Activated B cell treated with CpG ODN at 0.5 μM for 24 hours (primary cell): Measurements from ENCODE around the gene PDE9A. TPM values are rescaled to one million over a fixed set of nuclear protein-coding genes. Genes with fewer than 3 reads are reported as not detected.

Source experiments
- ATAC-seq: fragments of 200-7000 bp; cut with Tn5 transposase; one replicate; pipeline ENCODE4 v1.10.0; 2021; ENCODE audit warnings: low read depth, mild to moderate bottlenecking, moderate library complexity
- CTCF ChIA-PET: fragments of 350-600 bp; sonication (Branson Sonifier 250); formaldehyde crosslinking; loops from one replicate; lab custom pipeline; 2021; ENCODE audit warnings: antibody characterized with exemption; lab: Charles Lee
- POLR2A ChIA-PET: fragments of 350-600 bp; sonication (Branson Sonifier 250); formaldehyde crosslinking; loops from one replicate; lab custom pipeline; 2021; ENCODE audit warnings: antibody characterized with exemption; lab: Charles Lee
- DNase-seq: peaks from one replicate; pipeline ENCODE4 v3.0.0; 2022
- H3K27ac Mint-ChIP-seq: one replicate; pipeline ENCODE4 v1.8.0; 2020; ENCODE audit warnings: mixed read lengths
- H3K27me3 Mint-ChIP-seq: one replicate; pipeline ENCODE4 v1.8.0; 2021; ENCODE audit warnings: mixed read lengths
- H3K36me3 Mint-ChIP-seq: one replicate; pipeline ENCODE4 v1.8.0; 2021; ENCODE audit warnings: low read depth, mixed read lengths
- H3K4me1 Mint-ChIP-seq: one replicate; pipeline ENCODE4 v1.8.0; 2021; ENCODE audit warnings: mixed read lengths
- H3K4me3 Mint-ChIP-seq: one replicate; pipeline ENCODE4 v1.8.0; 2020; ENCODE audit warnings: mild to moderate bottlenecking, mixed read lengths
- H3K9me3 Mint-ChIP-seq: one replicate; pipeline ENCODE4 v1.8.0; 2020; ENCODE audit warnings: mixed read lengths
- intact Hi-C: fragments of 100-400 bp; cut with micrococcal nuclease; formaldehyde crosslinking; loops from one replicate; pipeline ENCODE4 v1.15.1; 2024
- total RNA-seq: library from RNA; stranded (reverse); gene quantifications from 2 replicates; pipeline ENCODE4 v1.2.3, GENCODE V29; 2022
- TF ChIP-seq, protein P1 (sequence below): fragments of 200-600 bp; IDR thresholded peaks from one replicate; pipeline ENCODE4 v1.8.0; 2022; ENCODE audit warnings: antibody characterized with exemption, mild to moderate bottlenecking

Gene PDE9A
- total RNA-seq: 0.58 and 0.83 TPM in 2 replicates

DNA sequence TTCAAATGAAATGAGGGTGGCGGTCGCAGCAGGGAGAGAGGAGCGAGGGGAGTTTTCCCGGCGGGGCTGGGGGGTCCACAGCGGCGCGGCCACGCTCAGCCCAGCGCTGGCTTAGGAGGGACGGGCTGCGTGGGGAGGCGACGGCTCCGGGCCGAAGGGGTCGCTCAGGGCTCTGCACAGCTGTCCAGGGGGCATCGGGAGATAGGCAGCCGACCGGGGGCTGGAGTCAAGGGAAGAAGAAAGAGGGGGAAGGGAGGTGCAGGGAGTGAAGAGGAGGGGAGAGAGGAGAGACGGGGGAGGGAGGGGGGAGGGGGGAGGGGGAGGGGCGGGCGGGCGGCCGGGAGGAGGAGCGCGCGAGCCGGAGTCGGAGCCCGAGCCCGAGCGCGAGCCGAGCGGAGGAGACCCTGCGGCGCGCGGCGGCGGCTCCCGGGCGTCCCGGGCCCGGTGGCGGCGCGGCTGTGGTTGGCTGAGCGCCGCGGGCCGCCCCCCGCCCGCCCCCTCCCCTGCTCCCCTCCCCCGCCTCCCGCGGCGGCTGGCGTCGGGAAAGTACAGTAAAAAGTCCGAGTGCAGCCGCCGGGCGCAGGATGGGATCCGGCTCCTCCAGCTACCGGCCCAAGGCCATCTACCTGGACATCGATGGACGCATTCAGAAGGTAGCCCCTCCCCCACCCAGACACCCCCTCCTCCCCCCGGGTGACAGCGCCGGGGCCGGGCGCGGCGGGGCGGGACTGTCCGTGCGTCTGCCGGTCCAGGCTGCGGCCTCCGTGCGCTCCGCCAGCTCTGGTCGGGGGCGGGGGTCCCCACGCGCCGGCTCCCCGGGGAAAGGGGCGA lies at the start of gene PDE9A:
PDE9A (plus strand) TSS at position 391 of the 831 bp plus-strand sequence; CDS start at position 585, 194 bp downstream.
- peaks cover 25% of the 10 kb centered on the region for H3K4me1 Mint-ChIP-seq
- H3K36me3 Mint-ChIP-seq: no peaks in the 10 kb centered on the region
- POLR2A ChIA-PET: interaction anchor here (0.6 to 0.7 kb wide), 3 partner anchors 243 to 544 kb away, joined by 3 to 5 read pairs (median 3); no protein-coding TSS in a partner anchor
- DNase-seq: no peak
- CTCF ChIA-PET: interaction anchor here (0.9 kb wide), 1 partner anchor 165 kb away, joined by 4 read pairs; no protein-coding TSS in a partner anchor
- H3K27me3 Mint-ChIP-seq: peaks cover 42% of the 10 kb centered on the region
- TF ChIP-seq, protein P1, sequence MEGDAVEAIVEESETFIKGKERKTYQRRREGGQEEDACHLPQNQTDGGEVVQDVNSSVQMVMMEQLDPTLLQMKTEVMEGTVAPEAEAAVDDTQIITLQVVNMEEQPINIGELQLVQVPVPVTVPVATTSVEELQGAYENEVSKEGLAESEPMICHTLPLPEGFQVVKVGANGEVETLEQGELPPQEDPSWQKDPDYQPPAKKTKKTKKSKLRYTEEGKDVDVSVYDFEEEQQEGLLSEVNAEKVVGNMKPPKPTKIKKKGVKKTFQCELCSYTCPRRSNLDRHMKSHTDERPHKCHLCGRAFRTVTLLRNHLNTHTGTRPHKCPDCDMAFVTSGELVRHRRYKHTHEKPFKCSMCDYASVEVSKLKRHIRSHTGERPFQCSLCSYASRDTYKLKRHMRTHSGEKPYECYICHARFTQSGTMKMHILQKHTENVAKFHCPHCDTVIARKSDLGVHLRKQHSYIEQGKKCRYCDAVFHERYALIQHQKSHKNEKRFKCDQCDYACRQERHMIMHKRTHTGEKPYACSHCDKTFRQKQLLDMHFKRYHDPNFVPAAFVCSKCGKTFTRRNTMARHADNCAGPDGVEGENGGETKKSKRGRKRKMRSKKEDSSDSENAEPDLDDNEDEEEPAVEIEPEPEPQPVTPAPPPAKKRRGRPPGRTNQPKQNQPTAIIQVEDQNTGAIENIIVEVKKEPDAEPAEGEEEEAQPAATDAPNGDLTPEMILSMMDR: no peak
- no peaks in the 10 kb centered on the region for H3K9me3 Mint-ChIP-seq
- peak within 1 kb of the TSS; percentile 82 for H3K4me3 Mint-ChIP-seq
- peak; percentile 38 for ATAC-seq
- no peak within 1 kb of the TSS for H3K27ac Mint-ChIP-seq
- intact Hi-C loops: loop anchor here (10.0 kb wide), 1 partner anchor 161 kb away; no protein-coding TSS in a partner anchor

DNA sequence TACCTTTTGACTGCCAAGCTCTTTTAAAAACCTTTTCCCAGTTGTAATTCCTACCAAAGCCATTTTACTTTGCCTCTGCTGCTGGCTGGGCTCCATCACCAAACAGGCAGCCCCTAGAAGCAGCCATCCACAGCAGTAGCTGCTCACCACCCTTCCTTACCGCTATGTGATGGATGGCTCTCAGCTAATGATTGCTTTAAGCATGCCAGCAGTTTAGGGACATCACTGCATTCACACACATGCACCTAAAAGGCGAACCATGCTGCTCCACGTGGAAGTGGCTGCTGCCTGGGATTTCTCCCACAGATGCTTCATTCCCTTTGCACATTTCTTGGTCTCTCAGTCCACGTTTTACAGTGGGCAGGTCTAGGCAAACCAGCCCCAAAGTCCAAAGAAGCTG lies 46.3 kb upstream of the PDE9A start:
- ChIA-PET CTCF (no interaction called here), POLR2A (no interaction called here)
- peaks cover 2% of the 10 kb centered on the region for H3K27me3 Mint-ChIP-seq
- no peaks in the 10 kb centered on the region for H3K36me3 Mint-ChIP-seq
- no peak overlapping the region for H3K4me3 Mint-ChIP-seq
- TF ChIP-seq, protein P1: no peak
- peaks cover 8% of the 10 kb centered on the region for H3K4me1 Mint-ChIP-seq
- ATAC-seq (no peak), DNase-seq (no peak)
- H3K27ac Mint-ChIP-seq: no peak overlapping the region
- intact Hi-C loops: no loop called here
- H3K9me3 Mint-ChIP-seq: peaks cover 20% of the 10 kb centered on the region

DNA sequence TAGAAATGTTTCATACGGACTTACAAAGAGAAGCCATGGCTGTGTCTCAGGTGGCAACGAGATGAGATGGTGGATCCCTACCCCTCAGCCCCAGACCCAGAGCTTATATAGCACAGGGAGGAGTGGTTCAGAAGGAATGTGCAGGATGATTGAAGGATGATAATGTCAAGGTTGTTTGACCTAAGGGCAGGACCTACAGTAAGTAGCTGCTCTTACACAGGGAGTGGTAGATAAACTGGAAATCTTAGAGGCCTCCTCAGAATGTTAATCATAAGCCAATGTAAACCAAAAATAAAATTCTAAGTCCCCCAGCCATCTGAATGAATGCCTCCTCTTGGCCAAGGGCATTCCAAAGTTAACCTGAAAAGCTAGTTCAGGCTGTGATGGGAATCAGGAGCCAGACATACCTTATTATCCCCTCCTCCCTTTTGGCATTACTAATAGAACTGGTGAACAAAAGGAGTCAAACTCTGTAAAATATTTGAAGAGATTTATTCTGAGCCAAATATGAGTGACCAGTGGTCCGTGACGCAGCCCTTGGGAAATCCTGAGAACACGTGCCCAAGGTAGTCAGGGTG lies 45.8 kb upstream of the PDE9A start:
- ATAC-seq: no peak
- ChIA-PET POLR2A (no interaction called here), CTCF (no interaction called here)
- peaks cover under 1% of the 10 kb centered on the region for H3K27me3 Mint-ChIP-seq
- DNase-seq: no peak
- H3K9me3 Mint-ChIP-seq: peaks cover 20% of the 10 kb centered on the region
- H3K36me3 Mint-ChIP-seq: no peaks in the 10 kb centered on the region
- peaks cover 8% of the 10 kb centered on the region for H3K4me1 Mint-ChIP-seq
- intact Hi-C loops: no loop called here
- no peak overlapping the region for H3K4me3 Mint-ChIP-seq
- TF ChIP-seq, protein P1: no peak
- no peak overlapping the region for H3K27ac Mint-ChIP-seq

DNA sequence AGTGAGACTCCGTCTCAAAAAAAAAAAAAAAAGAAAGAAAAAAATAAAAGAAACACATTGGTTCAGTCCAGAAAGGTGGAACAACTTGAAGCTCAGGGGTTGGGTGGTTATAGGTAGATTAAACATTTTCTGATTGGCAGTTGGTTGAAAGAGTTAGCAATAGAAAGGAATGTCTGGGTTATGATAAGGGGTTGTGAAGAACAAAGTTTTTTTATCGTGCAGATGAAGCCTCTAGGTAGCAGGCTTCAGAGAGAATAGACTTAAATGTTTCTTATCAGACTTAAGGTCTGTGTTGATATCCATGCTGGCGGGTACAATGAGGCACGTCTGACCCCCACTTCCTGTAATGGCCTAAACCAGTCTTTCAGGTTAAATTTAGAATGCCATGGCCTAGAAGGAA lies 45.0 kb upstream of the PDE9A start:
- H3K4me1 Mint-ChIP-seq: peaks cover 8% of the 10 kb centered on the region
- H3K27me3 Mint-ChIP-seq: no peaks in the 10 kb centered on the region
- peaks cover 20% of the 10 kb centered on the region for H3K9me3 Mint-ChIP-seq
- ChIA-PET CTCF (no interaction called here), POLR2A (no interaction called here)
- intact Hi-C loops: no loop called here
- DNase-seq (no peak), ATAC-seq (no peak)
- no peak overlapping the region for H3K4me3 Mint-ChIP-seq
- H3K36me3 Mint-ChIP-seq: no peaks in the 10 kb centered on the region
- TF ChIP-seq, protein P1: no peak
- H3K27ac Mint-ChIP-seq: no peak overlapping the region

DNA sequence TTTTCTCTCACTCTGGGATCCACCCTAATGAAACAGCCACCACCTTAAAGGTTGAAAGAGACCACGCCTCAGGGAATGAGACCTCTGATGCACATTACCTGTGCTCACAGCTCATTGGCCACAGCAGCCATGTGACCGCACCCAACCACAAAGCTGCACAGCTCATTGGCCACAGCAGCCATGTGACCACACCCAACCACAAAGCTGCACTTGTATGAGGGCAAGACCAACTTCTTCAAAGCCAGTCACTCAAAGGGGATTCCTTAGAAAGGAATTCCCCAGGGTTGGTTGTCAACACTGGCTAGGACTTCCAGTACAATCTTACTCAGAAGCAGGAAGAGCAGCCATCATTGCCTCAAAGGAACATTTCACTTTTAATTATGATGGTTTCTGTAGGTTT lies 43.6 kb upstream of the PDE9A start:
- Mint-ChIP-seq H3K4me3 (no peak overlapping the region), H3K36me3 (no peaks in the 10 kb centered on the region), H3K27ac (peak overlapping the region; percentile 70), H3K9me3 (peaks cover 12% of the 10 kb centered on the region), H3K4me1 (peaks cover 8% of the 10 kb centered on the region), H3K27me3 (peaks cover 2% of the 10 kb centered on the region)
- ATAC-seq (peak; percentile 81), DNase-seq (no peak)
- intact Hi-C loops: no loop called here
- ChIA-PET CTCF (no interaction called here), POLR2A (no interaction called here)
- TF ChIP-seq, protein P1: no peak
